C1 segment of cervical spinal cord (tissue), 14 donors: Measurements from ENCODE around the gene ERCC1.

Experiments used
- DNase-seq, 14 donors: peaks; one replicate each; lab custom pipeline; 2025; lab: John Stamatoyannopoulos, UW

ERCC1 gene

GRCh38 chr19:45368737-45369340 is 54.9 kb downstream of the ERCC1 start:
- no peak for DNase-seq

DNA sequence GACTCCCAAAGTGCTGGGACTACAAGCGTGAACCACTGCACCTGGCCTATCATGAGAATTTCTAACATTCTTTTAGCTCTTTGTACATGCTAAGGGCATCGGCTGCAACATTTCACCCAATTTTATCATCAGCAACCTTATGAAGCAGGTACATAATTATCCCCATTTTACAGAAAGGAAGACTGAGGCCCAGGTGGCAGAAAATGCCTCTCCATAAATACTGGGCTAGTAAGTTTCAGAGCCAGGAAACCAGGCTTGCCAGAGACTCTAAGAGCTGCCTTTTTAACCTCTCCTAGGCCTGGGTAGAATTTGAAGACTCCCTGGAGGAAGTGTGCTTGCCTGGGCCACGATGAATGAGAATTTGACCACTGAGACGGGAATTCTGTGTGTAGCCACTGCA is 55.6 kb downstream of the ERCC1 start:
- no peak for DNase-seq

GRCh38 chr19:45364696-45365095 is 59.0 kb downstream of the ERCC1 start:
- no peak for DNase-seq

GRCh38 chr19:45363861-45364459 is 59.8 kb downstream of the ERCC1 start:
- no peak for DNase-seq

DNA sequence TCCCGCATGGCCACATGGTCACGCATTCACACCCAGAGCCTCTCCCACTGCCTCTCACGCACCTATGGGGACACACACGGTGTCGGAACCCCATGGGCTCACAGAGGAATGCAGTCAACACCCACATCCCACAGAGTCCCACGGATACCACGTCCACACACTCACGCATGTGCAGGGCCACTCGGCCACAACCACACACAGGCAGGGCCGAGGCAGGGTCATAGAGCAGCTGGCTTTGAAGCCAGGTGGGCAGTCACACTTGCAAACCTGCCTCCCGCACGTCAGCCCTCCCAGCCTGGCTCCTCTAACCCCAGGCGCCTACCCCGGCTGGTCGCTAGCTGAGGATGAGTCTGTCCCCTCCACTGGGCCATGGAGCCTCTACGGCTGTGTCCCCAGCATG is 61.4 kb downstream of the ERCC1 start:
- no peak for DNase-seq

DNA sequence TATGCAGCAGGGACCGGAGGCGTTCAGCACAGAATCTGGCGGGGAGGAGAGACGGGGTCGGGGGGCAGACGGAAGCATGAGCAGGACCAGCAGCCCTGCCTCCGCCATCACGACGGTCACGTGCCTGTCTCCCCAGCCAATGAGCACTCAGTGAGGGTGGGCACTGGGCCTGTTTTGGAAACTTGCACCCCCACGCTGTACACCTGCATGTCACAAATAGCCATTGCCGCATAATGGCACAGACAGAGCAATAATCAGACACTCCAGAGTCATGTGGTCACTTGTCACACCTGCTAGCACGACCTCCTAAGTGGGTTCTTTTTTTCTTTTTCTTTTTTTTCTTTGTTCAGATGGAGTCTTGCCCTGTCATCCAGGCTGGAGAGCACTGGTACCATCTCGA is 62.1 kb downstream of the ERCC1 start:
- no peak for DNase-seq

DNA sequence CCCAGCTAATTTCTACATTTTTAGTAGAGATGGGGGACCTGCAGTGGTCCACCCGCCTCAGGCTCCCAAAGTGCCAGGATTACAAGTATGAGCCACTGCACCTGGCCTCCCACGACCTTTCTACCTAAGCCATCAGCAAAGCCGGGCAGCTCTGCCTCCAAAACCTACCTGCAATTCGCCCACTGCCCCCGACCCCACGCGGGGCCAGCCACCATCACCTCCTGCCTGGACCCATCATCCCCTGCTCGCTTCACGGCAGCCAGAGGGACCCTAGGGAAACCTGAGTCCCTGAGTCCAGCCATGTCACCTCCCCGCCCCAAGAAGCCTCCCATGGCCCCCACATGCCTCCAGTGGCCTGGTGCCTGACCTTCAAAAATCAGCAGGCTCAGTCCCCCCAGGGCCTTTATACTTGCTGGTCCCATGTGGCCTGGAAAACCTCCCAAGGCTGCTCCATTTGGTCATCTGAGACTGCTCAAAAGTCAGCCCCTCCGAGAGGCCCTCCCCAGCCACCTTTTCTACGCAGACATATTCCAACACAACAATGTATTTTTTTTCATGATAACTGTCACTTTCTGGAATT is 65.4 kb downstream of the ERCC1 start:
- DNase-seq, result no peak

DNA sequence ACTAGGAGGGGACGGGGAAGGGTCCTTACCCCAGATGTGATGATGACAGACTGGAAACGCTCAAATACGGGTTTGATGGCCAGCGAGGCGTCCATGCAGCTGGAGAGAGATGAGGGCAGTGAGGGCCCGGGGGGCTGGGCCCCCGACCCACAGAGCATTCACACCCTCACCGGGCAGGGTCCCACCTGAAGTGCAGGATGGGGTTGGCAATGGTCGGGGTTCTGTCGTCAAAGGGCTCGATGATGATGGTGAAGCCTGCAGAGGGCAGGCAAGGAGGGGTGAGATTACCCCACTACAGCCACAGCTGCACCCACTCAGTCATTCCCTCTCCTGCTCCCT is 66.3 kb downstream of the ERCC1 start:
- DNase-seq, result no peak
